ENCODE data around the gene TEX53.

DNA sequence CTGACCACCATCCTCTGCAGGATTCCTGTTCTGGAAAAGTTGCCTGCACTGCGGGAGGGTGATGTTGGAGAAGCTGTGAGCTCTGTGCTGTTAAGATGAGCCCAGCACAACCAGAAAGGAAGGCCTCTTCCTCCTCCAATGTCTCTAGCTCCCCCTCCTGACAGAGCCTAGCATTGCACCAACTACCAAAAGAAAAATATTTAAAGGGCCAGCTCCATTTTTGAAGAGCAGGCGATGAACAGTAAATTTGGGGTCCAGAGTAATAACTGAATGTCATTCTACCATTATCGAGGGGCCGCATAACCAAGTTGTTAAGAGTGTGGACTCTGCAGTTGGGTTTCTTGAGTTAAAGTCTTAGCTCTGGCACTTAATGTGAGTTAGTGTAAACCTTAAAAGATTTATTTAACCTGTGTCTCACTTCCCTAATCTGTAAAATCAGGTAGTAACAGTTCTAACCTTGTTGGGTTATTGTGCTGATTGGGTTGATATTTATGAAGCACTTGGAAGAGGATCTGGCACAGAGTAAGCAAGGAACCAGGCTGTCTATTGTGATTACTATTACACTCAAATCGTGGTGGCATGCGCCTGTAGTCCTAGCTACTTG lies 3.9 kb downstream of the TEX53 start:
- no peak for TF ChIP-seq ZFX (IDR thresholded peaks at IDR 0.05)
- TF ChIP-seq, protein P1, sequence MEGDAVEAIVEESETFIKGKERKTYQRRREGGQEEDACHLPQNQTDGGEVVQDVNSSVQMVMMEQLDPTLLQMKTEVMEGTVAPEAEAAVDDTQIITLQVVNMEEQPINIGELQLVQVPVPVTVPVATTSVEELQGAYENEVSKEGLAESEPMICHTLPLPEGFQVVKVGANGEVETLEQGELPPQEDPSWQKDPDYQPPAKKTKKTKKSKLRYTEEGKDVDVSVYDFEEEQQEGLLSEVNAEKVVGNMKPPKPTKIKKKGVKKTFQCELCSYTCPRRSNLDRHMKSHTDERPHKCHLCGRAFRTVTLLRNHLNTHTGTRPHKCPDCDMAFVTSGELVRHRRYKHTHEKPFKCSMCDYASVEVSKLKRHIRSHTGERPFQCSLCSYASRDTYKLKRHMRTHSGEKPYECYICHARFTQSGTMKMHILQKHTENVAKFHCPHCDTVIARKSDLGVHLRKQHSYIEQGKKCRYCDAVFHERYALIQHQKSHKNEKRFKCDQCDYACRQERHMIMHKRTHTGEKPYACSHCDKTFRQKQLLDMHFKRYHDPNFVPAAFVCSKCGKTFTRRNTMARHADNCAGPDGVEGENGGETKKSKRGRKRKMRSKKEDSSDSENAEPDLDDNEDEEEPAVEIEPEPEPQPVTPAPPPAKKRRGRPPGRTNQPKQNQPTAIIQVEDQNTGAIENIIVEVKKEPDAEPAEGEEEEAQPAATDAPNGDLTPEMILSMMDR (conservative IDR thresholded peaks at IDR 0.05): peak; percentile 97

All from C4-2B (cell line).